ENCODE data around the gene RDH5. TPM values are rescaled to one million over a fixed set of nuclear protein-coding genes. Genes with fewer than 3 reads are reported as not detected.

RDH5 gene
- total RNA-seq, 1 experiment from 2014 or later: 6.7 TPM

DNA sequence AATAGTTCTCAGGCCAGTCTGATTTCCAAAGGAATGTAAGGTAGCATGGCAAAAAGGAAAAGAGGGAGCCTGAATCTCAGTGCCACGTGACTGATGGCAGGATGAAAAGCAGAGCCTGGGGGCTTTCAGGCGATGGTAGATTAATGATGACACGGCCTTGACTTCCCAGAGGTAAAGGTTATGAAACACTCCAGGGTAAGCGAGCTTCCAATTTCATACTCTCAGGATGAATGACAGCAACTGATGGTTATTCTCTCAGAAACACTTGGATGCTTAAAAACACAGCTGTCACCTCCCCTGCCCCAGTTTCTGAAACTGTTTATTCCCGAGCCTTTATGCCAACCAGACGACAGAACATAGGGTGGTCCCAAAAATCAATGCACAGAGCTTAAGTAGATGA lies 51.5 kb downstream of the RDH5 start:
- DNase-seq (ENCODE audit: low spot score): no peak
- H3K4me3 ChIP-seq (ENCODE audit: low read depth, low read length, poor library complexity, severe bottlenecking): no peak overlapping the region
- TF ChIP-seq EZH2 (IDR thresholded peaks at IDR 0.05; ENCODE audit: borderline replicate concordance, low read depth, low read length, poor library complexity, severe bottlenecking): no peak
- TF ChIP-seq, protein P1, sequence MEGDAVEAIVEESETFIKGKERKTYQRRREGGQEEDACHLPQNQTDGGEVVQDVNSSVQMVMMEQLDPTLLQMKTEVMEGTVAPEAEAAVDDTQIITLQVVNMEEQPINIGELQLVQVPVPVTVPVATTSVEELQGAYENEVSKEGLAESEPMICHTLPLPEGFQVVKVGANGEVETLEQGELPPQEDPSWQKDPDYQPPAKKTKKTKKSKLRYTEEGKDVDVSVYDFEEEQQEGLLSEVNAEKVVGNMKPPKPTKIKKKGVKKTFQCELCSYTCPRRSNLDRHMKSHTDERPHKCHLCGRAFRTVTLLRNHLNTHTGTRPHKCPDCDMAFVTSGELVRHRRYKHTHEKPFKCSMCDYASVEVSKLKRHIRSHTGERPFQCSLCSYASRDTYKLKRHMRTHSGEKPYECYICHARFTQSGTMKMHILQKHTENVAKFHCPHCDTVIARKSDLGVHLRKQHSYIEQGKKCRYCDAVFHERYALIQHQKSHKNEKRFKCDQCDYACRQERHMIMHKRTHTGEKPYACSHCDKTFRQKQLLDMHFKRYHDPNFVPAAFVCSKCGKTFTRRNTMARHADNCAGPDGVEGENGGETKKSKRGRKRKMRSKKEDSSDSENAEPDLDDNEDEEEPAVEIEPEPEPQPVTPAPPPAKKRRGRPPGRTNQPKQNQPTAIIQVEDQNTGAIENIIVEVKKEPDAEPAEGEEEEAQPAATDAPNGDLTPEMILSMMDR (conservative IDR thresholded peaks at IDR 0.05; ENCODE audit: low read depth, low read length): no peak
- BruUV-seq (replicated peaks): no TSS peak
- no peaks in the 10 kb centered on the region for H3K4me1 ChIP-seq (ENCODE audit: insufficient read depth, low read length, poor library complexity, severe bottlenecking)
- H3K27me3 ChIP-seq (replicated peaks; ENCODE audit: insufficient read depth, low read depth, low read length, poor library complexity): no peaks in the 10 kb centered on the region
- H3K9me3 ChIP-seq (ENCODE audit: low read depth, low read length, poor library complexity, severe bottlenecking): no peaks in the 10 kb centered on the region
- CTCF ChIA-PET: no interaction called here
- peaks cover 48% of the 10 kb centered on the region for H3K36me3 ChIP-seq (ENCODE audit: insufficient read depth, low read length, poor library complexity, severe bottlenecking)
- POLR2A ChIA-PET (ENCODE audit: low non-redundant PET): no interaction called here
- intact Hi-C loops (cut with micrococcal nuclease; ENCODE audit: unreplicated experiment): no loop called here
- H3K27ac ChIP-seq (ENCODE audit: low read depth, low read length, poor library complexity, severe bottlenecking): no peak overlapping the region

Other genes with a start within 250 kb of the RDH5 start
- not detected in 2 replicates for gene OR6C68, start 228.0 kb upstream of the RDH5 start, total RNA-seq (2021)
- gene OR6C4, start 170.8 kb upstream of the RDH5 start, total RNA-seq (2021): not detected in 2 replicates
- not detected in 2 replicates for gene OR2AP1, start 147.9 kb upstream of the RDH5 start, total RNA-seq (2021)
- not detected in 2 replicates for gene OR10P1, start 83.5 kb upstream of the RDH5 start, total RNA-seq (2021)
- 14.7 and 21.4 TPM in 2 replicates for gene ITGA7, start 12.5 kb upstream of the RDH5 start, total RNA-seq (2021)
- gene BLOC1S1, start 4.3 kb upstream of the RDH5 start, total RNA-seq (2021): 76.0 and 86.3 TPM in 2 replicates
- 367 and 371 TPM in 2 replicates for gene CD63, start 8.6 kb downstream of the RDH5 start, total RNA-seq (2021)
- gene GDF11, start 22.7 kb downstream of the RDH5 start, total RNA-seq (2021): 38.4 and 46.9 TPM in 2 replicates
- 104 and 115 TPM in 2 replicates for gene SARNP, start 97.3 kb downstream of the RDH5 start, total RNA-seq (2021)
- gene ORMDL2, start 97.6 kb downstream of the RDH5 start, total RNA-seq (2021): 32.3 and 35.4 TPM in 2 replicates
- 44.5 and 44.8 TPM in 2 replicates for gene DNAJC14, start 109.2 kb downstream of the RDH5 start, total RNA-seq (2021)
- gene MMP19, start 122.5 kb downstream of the RDH5 start, total RNA-seq (2021): 2.2 and 2.3 TPM in 2 replicates
- 23.8 and 24.6 TPM in 2 replicates for gene PYM1, start 207.5 kb downstream of the RDH5 start, total RNA-seq (2021)
- gene DGKA, start 210.8 kb downstream of the RDH5 start, total RNA-seq (2021): 10.1 and 13.7 TPM in 2 replicates
- gene PMEL, start 245.6 kb downstream of the RDH5 start, total RNA-seq (2021): 1.2 and 2.0 TPM in 2 replicates
- gene CDK2, start 246.4 kb downstream of the RDH5 start, total RNA-seq (2021): 103 and 113 TPM in 2 replicates

Data from A673 (cell line).